A549 (cell line): Measurements from ENCODE around the gene ZNF705A. TPM values are rescaled to one million over a fixed set of nuclear protein-coding genes. Genes with fewer than 3 reads are reported as not detected.

Experiments
- ATAC-seq, 2 experiments: fragments of 200-7000 bp in 1 of 2; fragments of >200 bp in 1 of 2; cut with Nextera tagmentation in 1 of 2; cut with Tn5 transposase in 1 of 2; 3 replicates each; pipeline versions ENCODE4 v1.8.0 to v1.9.1; 2018 to 2020; ENCODE audit warnings: mild to moderate bottlenecking in 1 of 2, moderate library complexity in 1 of 2
- CTCF ChIA-PET: fragments of 300-600 bp; sonication (Branson Sonifier 250); formaldehyde crosslinking; extraction: SDS; loops from one replicate; lab custom pipeline; 2021; ENCODE audit warnings: antibody characterized with exemption, inconsistent platforms; lab: Yijun Ruan, JAX
- POLR2A ChIA-PET: fragments of 350-600 bp; formaldehyde crosslinking; extraction: SDS; loops from one replicate; lab custom pipeline; 2021; ENCODE audit warnings: antibody characterized with exemption, inconsistent platforms; lab: Yijun Ruan, JAX
- DNase-seq, 2 experiments: peaks; one replicate each; pipeline versions ENCODE4 v3.0.0 to v3.0.0-alpha.2; 2011 to 2016; ENCODE audit warnings: low read depth in 1 of 2, low spot score in 1 of 2
- FAIRE-seq: peaks from 2 replicates; lab custom pipeline; 2011; peaks lifted over from hg19 to GRCh38; lab: Jason Lieb, UNC
- H3K27ac ChIP-seq, 2 experiments: fragments of >200 bp; sonication (Bioruptor Twin); formaldehyde crosslinking; 3 replicates each; pipeline ENCODE4 v1.5.1; 2016 to 2017
- H3K4me1 ChIP-seq: fragments of >200 bp; sonication (Bioruptor Twin); formaldehyde crosslinking; 3 replicates; pipeline ENCODE4 v1.6.1; 2016
- H3K4me2 ChIP-seq: fragments of >200 bp; sonication (Bioruptor Twin); formaldehyde crosslinking; 3 replicates; pipeline ENCODE4 v1.6.1; 2016
- H3K4me3 ChIP-seq: fragments of >200 bp; sonication (Bioruptor Twin); formaldehyde crosslinking; 3 replicates; pipeline ENCODE4 v1.5.1; 2016
- H3K9me3 ChIP-seq: fragments of >200 bp; sonication (Bioruptor Twin); formaldehyde crosslinking; 3 replicates; pipeline ENCODE4 v1.6.1; 2016
- BHLHE40 ChIP-seq: IDR thresholded peaks from 2 replicates; pipeline ENCODE4 v1.6.1; 2012; ENCODE audit warnings: low read depth, low read length, inconsistent platforms
- CBX2 ChIP-seq: fragments of 200-600 bp; sonication (generic); IDR thresholded peaks from 2 replicates; pipeline ENCODE4 v1.6.1; 2016; ENCODE audit warnings: low read depth, mild to moderate bottlenecking, borderline replicate concordance
- CBX8 ChIP-seq: fragments of 200-600 bp; sonication (generic); IDR thresholded peaks from 2 replicates; pipeline ENCODE4 v1.6.1; 2016
- EHMT2 ChIP-seq: fragments of 200-600 bp; sonication (generic); IDR thresholded peaks from 2 replicates; pipeline ENCODE4 v1.6.1; 2016; ENCODE audit warnings: antibody characterized with exemption, low read depth, mild to moderate bottlenecking, moderate library complexity
- ESRRA ChIP-seq: fragments of 150-350 bp; IDR thresholded peaks from 2 replicates; pipeline ENCODE4 v1.6.1; 2014; ENCODE audit warnings: mild to moderate bottlenecking, low read length, borderline replicate concordance
- FOSL2 ChIP-seq, 2 experiments: fragments of 450-650 bp in 1 of 2; fragments of >200 bp in 1 of 2; sonication (Bioruptor Twin) in 1 of 2; formaldehyde crosslinking; IDR thresholded peaks; 2 replicates each; pipeline versions ENCODE4 v1.5.0 to v1.6.1; 2016 to 2020; ENCODE audit warnings: mild to moderate bottlenecking in 1 of 2, moderate library complexity in 1 of 2
- GATA3 ChIP-seq: IDR thresholded peaks from 2 replicates; pipeline ENCODE4 v1.6.1; 2012; ENCODE audit warnings: borderline replicate concordance
- HDAC2 ChIP-seq: fragments of 200-600 bp; sonication (generic); IDR thresholded peaks from 2 replicates; pipeline ENCODE4 v1.6.1; 2016
- HEYL ChIP-seq: fragments of 250-450 bp; sonication (Bioruptor Pico); IDR thresholded peaks from 2 replicates; pipeline ENCODE4 v1.8.0; 2021; ENCODE audit warnings: mild to moderate bottlenecking, moderate library complexity
- HOXB13 ChIP-seq: fragments of 250-450 bp; sonication (Bioruptor Pico); IDR thresholded peaks from 2 replicates; pipeline ENCODE4 v1.5.0; 2020; ENCODE audit warnings: low read depth, mild to moderate bottlenecking, moderate library complexity
- HOXB5 ChIP-seq: fragments of 250-450 bp; sonication (Bioruptor Pico); IDR thresholded peaks from 2 replicates; pipeline ENCODE4 v1.5.0; 2020; ENCODE audit warnings: mild to moderate bottlenecking, moderate library complexity
- JUN ChIP-seq, 2 experiments: fragments of >200 bp; sonication (Bioruptor Twin); formaldehyde crosslinking; IDR thresholded peaks; 2 replicates in 1 of 2; 3 replicates in 1 of 2; pipeline ENCODE4 v1.6.1; 2016 to 2017
- KDM5A ChIP-seq: fragments of 200-600 bp; sonication (generic); IDR thresholded peaks from 2 replicates; pipeline ENCODE4 v1.6.1; 2016; ENCODE audit warnings: antibody characterized with exemption, mild to moderate bottlenecking
- MAZ ChIP-seq: fragments of 150-350 bp; IDR thresholded peaks from 2 replicates; pipeline ENCODE4 v1.6.1; 2014; ENCODE audit warnings: antibody characterized with exemption, low read depth, low read length, borderline replicate concordance
- NR3C1 ChIP-seq: fragments of >200 bp; sonication (Bioruptor Twin); formaldehyde crosslinking; IDR thresholded peaks from 3 replicates; pipeline ENCODE4 v1.6.1; 2017
- PHF8 ChIP-seq: fragments of 200-600 bp; sonication (generic); IDR thresholded peaks from 2 replicates; pipeline ENCODE4 v1.6.1; 2016; ENCODE audit warnings: low read depth, mild to moderate bottlenecking, antibody characterized with exemption, moderate library complexity, borderline replicate concordance
- RAD21 ChIP-seq, 2 experiments: fragments of >200 bp in 1 of 2; sonication (Bioruptor Twin) in 1 of 2; formaldehyde crosslinking in 1 of 2; IDR thresholded peaks in 1 of 2; conservative IDR thresholded peaks in 1 of 2; 2 replicates in 1 of 2; 3 replicates in 1 of 2; pipeline ENCODE4 v1.6.1; 2012 to 2018; ENCODE audit warnings: inconsistent platforms in 1 of 2
- RNF2 ChIP-seq: fragments of 200-600 bp; sonication (generic); IDR thresholded peaks from 2 replicates; pipeline ENCODE4 v1.6.1; 2016; ENCODE audit warnings: low read depth, mild to moderate bottlenecking, antibody characterized with exemption, moderate library complexity, borderline replicate concordance
- SMC3 ChIP-seq: fragments of >200 bp; sonication (Bioruptor Twin); formaldehyde crosslinking; IDR thresholded peaks from 3 replicates; pipeline ENCODE4 v1.6.1; 2018; ENCODE audit warnings: inconsistent platforms
- SREBF2 ChIP-seq: fragments of 450-650 bp; IDR thresholded peaks from 2 replicates; pipeline ENCODE4 v1.6.1; 2014; ENCODE audit warnings: mild to moderate bottlenecking, moderate library complexity
- TP53 ChIP-seq: fragments of 250-450 bp; sonication (Bioruptor Pico); IDR thresholded peaks from 2 replicates; pipeline ENCODE4 v1.5.0; 2021; ENCODE audit warnings: mild to moderate bottlenecking, moderate library complexity
- ZSCAN20 ChIP-seq: fragments of 250-450 bp; sonication (Bioruptor Pico); IDR thresholded peaks from 2 replicates; pipeline ENCODE4 v1.8.0; 2022; ENCODE audit warnings: mild to moderate bottlenecking, moderate library complexity
- WGBS: methylation state at CpG from one replicate; pipeline ENCODE4 v1.1.6; 2017; ENCODE audit errors: missing lambda C conversion rate; 5-methylcytosine and 5-hydroxymethylcytosine counted together
- polyA plus RNA-seq, 4 experiments: library from polyadenylated mRNA; depleted of rRNA in 3 of 4; stranded (reverse); fragments of >200 nt; fragmentation: RNase III in 1 of 4; extraction: RNeasy Plus Mini Kit Qiagen cat#74134 plus additional on column Dnase treatment in 1 of 4; gene quantifications; 2 replicates in 3 of 4; 3 replicates in 1 of 4; pipeline ENCODE4 v1.2.3, GENCODE V29; 2011 to 2017
- TF ChIP-seq, protein P1 (sequence below): fragments of >200 bp; sonication (Bioruptor Twin); formaldehyde crosslinking; IDR thresholded peaks from 2 replicates; pipeline ENCODE4 v1.6.1; 2016
- TF ChIP-seq, protein P2 (sequence below): fragments of >200 bp; sonication (Bioruptor Twin); formaldehyde crosslinking; IDR thresholded peaks from 3 replicates; pipeline ENCODE4 v1.6.1; 2016
- TF ChIP-seq, protein P3 (sequence below): IDR thresholded peaks from 2 replicates; pipeline ENCODE4 v1.6.1; 2012; ENCODE audit warnings: low read depth, borderline replicate concordance

ZNF705A gene
- polyA plus RNA-seq, 2 of the 4 experiments (the other 2 are of a cell fraction) = not detected

DNA sequence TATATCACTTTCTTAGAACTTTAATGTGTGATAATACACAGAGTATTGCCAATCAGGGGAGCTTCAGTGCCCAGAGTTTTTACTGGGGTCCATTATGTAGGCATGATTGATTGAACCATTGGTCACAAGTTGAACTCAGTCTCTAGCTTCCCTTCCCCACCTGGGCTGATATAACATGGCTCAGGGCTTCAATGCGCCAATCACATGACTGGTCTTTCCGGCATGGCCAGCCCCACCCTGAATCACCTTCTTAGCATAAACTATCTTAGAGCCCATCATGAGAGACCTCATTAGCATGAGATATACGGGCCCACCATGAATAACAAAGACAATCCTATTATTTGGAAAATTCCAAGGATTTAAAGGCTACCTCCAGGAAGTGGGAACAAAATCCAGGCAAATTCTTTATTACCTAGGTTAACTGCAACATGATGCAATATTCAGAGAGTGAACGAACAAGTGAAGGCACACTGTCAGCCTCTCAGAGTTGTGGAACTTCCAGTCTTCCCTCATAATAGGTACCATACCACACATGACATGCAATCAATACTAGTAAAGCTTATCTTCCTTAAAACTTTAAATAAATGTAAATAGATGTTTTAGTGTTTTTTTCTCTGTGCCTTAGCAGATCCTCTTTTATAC is 36.6 kb upstream of the ZNF705A start:
- Histone ChIP-seq H3K9me3 (no peaks in the 10 kb centered on the region), H3K4me3 (no peak overlapping the region), H3K4me1 (no peaks in the 10 kb centered on the region), H3K27ac (no peak overlapping the region), H3K4me2 (no peak overlapping the region)
- ATAC-seq (no peak), DNase-seq (no peak), FAIRE-seq (no peak)
- WGBS = 69% methylated on average over 4 of the region's 4 CpGs
- TF ChIP-seq, protein P1, sequence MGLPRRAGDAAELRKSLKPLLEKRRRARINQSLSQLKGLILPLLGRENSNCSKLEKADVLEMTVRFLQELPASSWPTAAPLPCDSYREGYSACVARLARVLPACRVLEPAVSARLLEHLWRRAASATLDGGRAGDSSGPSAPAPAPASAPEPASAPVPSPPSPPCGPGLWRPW = no peak
- TF ChIP-seq HOXB13 (CRISPR knock-in tag) (no peak), ESRRA (no peak), TP53 (CRISPR knock-in tag) (no peak), HEYL (CRISPR knock-in tag) (no peak), ZSCAN20 (no peak), CBX8 (no peak), FOSL2 (IDR thresholded peaks at IDR 0.05) (no peak), FOSL2 (CRISPR knock-in tag; IDR thresholded peaks at IDR 0.05) (no peak), CBX2 (no peak), RNF2 (no peak), RAD21 (conservative IDR thresholded peaks at IDR 0.05 in 1 of 2, IDR thresholded peaks at IDR 0.05 in 1 of 2) (no peak), KDM5A (no peak), SMC3 (no peak), EHMT2 (no peak), MAZ (no peak), HDAC2 (no peak), PHF8 (no peak)
- TF ChIP-seq, protein P2, sequence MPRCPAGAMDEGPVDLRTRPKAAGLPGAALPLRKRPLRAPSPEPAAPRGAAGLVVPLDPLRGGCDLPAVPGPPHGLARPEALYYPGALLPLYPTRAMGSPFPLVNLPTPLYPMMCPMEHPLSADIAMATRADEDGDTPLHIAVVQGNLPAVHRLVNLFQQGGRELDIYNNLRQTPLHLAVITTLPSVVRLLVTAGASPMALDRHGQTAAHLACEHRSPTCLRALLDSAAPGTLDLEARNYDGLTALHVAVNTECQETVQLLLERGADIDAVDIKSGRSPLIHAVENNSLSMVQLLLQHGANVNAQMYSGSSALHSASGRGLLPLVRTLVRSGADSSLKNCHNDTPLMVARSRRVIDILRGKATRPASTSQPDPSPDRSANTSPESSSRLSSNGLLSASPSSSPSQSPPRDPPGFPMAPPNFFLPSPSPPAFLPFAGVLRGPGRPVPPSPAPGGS = no peak
- TF ChIP-seq, protein P3, sequence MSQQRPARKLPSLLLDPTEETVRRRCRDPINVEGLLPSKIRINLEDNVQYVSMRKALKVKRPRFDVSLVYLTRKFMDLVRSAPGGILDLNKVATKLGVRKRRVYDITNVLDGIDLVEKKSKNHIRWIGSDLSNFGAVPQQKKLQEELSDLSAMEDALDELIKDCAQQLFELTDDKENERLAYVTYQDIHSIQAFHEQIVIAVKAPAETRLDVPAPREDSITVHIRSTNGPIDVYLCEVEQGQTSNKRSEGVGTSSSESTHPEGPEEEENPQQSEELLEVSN = no peak
- ChIA-PET CTCF (interaction anchor here (1.0 to 4.5 kb wide), 2 partner anchors 11 to 276 kb away, joined by 3 to 35 read pairs; no protein-coding TSS in a partner anchor), POLR2A (no interaction called here)

DNA sequence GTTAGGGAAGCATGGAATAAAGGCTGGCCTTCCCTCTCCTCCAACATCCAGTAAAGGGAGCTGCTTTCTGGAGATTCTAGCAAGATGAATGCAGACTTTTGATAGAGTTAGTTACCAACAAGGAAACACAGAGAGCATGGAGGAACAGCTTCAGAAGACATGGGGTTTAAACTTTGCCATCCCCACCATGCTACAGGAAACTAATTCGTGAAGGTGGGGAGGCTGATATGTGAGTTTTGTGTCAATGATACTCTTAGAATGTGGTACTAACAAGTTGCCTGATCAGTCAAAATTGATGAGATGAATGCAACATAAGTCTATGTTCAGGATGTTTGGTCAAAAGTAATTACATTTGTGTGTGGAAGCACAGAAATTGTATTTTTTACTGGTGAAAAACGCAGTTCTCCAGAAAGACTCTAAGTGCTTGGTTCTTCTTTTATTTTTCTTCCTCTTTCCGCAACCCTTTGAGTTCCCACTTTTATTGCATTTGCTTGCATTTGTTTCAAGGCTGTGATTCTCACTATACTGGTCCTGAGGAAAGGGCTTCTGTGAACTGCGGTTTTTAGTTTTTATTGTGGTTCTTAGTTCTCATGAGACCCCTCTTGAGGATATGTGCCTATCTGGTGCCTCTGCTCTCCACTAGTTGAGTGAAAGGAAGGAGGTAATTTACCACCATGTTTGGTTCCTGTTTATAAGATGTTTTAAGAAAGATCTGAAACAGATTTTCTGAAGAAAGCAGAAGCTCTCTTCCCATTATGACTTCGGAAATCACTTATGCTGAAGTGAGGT is 33.5 kb upstream of the ZNF705A start, which contains the start of gene CLEC4A:
Gene CLEC4A (plus strand): TSS at position 494 of the 789 bp plus-strand sequence. CDS start 262 bp downstream, at position 756.
- Histone ChIP-seq H3K4me2 (no peak within 1 kb of the TSS), H3K9me3 (no peaks in the 10 kb centered on the region)
- TF ChIP-seq NR3C1 (no peak), SREBF2 (no peak), RNF2 (no peak), BHLHE40 (no peak), RAD21 (conservative IDR thresholded peaks at IDR 0.05 in 1 of 2, IDR thresholded peaks at IDR 0.05 in 1 of 2) (no peak), HOXB5 (CRISPR knock-in tag) (no peak), EHMT2 (no peak), GATA3 (no peak), JUN (IDR thresholded peaks at IDR 0.05) (no peak)
- TF ChIP-seq, protein P2 = no peak
- TF ChIP-seq, all 56 proteins: peak for 0
- 75% methylated on average over 5 of the region's 5 CpGs for WGBS
- no peak within 1 kb of the TSS for H3K4me3 ChIP-seq
- POLR2A ChIA-PET = no interaction called here
- FAIRE-seq (no peak), ATAC-seq (no peak), DNase-seq (no peak)
- CTCF ChIA-PET = interaction anchor here (1.9 kb wide), 1 partner anchor 14 kb away, joined by 6 read pairs; no protein-coding TSS in a partner anchor
- no peaks in the 10 kb centered on the region for H3K4me1 ChIP-seq
- H3K27ac ChIP-seq = no peak within 1 kb of the TSS
